ENCODE results near the gene GSK3B.

Gene GSK3B

DNA sequence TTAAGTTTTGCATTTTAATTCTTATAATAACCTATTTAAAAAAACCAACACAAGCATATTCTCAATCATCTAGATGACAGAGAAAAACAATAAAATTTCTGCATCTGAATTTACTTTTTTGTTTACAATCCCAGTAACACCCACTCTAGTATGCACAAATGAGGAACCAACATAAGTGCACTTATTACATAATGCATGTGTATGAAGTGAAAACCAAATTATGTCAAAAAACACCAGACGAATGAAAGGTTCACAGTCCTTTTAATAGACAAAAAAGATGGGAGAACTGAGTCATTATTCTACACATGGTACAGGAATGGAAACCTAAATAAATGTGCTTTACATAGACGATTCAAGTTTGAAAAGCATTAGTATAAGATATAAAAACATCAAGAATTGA, 220.6 kb downstream of the GSK3B start:
- DNase-seq (ENCODE audit: low spot score): no peak

DNA sequence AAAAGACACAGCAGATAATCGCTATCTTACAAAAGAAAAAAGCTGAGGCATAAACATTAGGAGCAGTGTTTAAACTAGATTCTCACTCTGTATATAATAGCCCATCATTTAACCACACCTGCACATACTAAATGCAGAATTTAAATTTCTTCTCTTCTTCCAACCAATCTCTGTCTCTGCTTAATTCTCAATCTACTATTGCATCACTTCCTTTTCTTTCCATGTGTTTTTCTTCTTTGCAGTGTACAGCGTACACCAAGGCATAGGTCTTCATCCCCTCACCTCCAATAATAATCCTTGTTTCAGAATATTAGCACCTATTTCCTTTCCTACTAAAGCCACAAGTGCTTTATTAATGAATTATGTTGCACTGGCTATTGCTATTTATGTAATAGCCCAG, 221.5 kb downstream of the GSK3B start:
- no peak for DNase-seq (ENCODE audit: low spot score)

- no peak for DNase-seq (ENCODE audit: low spot score)
These were observed 222.7 kb downstream of the GSK3B start for GRCh38 chr3:119871571-119871970.

DNA sequence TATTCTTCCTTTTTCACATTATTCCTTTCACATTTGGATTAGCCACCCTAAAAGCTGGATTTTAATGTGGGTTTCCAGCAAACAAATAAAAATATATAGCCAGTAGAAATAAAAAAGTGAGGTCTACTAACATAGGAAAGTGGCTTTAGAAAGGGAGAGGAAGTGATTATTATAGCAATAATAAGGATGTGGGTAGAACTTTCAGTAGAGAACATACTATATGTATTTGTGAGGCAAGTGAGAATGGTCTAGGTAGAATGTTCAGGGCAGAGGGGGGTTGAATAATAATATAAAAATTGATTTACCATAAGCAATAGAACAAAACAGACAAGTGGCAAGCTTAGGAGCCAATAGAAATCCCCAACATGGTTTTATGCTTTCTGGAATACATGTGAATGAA, 223.7 kb downstream of the GSK3B start:
- DNase-seq (ENCODE audit: low spot score): no peak

DNA sequence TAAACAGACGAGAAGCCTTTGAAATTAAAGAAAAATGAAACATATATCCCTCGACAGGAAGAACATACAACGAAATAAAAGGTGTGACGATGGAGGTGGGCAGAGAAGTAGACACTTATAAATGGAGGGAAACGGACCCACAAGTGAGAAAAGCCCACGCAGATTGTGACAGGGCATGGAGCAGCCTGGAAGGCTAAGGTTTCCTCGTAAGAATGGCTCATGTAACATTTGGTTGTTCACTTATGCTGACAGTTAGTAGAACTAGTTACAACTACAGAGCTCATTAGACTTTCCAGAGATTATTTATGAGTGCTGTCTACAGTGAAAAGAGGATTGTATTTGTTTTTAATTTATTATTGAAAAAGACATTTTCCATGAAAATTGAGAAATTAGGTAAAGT, 229.8 kb downstream of the GSK3B start:
- DNase-seq (ENCODE audit: low spot score): no peak

GRCh38 chr3:119862616-119863015, 231.6 kb downstream of the GSK3B start:
- DNase-seq (ENCODE audit: low spot score): no peak

DNA sequence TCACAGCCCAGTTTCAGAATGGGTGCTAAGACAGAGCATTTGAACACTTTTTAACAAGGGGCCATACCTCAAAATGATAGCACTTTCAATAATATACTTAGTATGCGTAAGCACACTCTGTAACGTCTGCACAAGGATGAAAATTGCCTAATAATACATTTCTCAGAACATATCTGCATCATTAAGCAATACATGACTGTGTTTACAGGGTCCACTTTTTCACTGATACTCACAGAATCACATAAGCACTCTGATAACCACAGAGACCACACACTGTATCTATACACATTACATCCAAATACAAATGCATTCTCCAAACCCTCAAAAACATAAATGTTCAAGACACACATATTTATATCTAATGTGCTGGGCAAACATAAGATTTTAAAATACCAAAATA, 232.6 kb downstream of the GSK3B start:
- no peak for DNase-seq (ENCODE audit: low spot score)

DNA sequence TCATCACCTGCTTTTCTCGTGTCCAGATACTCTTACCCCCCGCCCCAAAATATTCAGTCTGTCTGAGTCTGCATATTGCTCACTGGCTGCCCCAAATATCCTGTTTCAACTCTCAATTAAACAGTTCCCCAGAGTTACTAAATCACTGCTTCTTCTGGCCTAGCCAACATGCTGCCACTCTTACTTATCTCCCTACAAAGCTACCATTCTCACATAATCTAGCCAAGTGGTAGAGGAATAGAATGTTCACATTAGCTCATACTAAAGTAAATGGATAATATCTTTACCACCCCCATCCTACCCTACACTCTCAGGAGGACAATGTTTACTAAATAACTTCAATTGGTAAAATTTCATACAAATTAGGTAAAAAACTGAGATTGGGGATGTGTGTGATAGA, 234.5 kb downstream of the GSK3B start:
- DNase-seq (ENCODE audit: low spot score): no peak

GRCh38 chr3:119858957-119859356, 235.3 kb downstream of the GSK3B start:
- no peak for DNase-seq (ENCODE audit: low spot score)

DNA sequence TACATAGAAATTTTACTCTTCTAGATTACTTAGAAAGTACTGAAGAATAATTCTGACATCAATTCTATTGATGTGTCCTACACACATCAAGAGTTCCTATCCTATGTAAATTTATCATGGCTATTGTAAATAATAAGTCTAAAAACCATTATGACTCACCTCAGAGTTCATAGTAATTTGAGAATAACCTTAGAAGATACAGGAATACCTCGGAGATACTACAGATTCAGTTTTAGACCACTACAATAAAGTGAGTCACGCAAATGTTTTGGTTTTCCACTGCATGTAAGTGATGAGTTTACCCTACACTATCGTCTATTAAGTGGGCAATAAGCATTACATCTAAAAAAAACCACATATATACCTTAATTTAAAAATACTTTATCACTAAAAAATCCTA, 237.6 kb downstream of the GSK3B start:
- no peak for DNase-seq (ENCODE audit: low spot score)

GRCh38 chr3:119849126-119849525, 245.1 kb downstream of the GSK3B start:
- DNase-seq (ENCODE audit: low spot score): no peak

GRCh38 chr3:119841808-119842471, 252.3 kb downstream of the GSK3B start:
- no peak for DNase-seq (ENCODE audit: low spot score)

- no peak for DNase-seq (ENCODE audit: low spot score)
These were observed 258.7 kb downstream of the GSK3B start for GRCh38 chr3:119835556-119835955.

DNA sequence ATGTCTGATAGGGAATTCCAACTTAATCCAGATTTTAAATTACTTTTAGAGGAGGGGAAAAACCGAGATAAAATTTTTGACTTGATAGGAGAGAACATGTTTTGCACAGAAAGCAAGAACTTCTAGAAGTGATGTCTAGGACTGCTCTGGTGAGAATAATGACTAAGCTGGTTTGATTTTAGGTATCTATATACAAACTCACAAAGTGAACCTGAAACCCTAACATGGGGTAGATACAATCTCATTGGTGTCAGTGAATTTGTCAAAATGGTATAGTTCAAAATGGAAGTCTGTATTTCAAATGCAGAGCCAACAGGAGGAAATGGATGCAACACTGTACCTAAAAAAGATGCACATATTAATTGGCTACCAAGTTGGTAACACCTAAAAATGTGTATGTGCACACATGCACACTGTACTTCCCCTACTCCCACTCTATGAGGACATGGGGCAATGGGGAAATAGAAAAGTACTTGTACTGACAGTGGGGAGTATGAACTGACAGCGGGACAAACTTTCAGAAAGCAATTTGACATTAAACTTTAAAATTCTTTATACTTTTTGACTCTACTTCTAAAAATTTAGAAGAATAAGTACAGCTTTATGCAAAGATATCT, 259.4 kb downstream of the GSK3B start:
- DNase-seq (ENCODE audit: low spot score): no peak

GRCh38 chr3:119831941-119832371, 262.3 kb downstream of the GSK3B start:
- no peak for DNase-seq (ENCODE audit: low spot score)

DNA sequence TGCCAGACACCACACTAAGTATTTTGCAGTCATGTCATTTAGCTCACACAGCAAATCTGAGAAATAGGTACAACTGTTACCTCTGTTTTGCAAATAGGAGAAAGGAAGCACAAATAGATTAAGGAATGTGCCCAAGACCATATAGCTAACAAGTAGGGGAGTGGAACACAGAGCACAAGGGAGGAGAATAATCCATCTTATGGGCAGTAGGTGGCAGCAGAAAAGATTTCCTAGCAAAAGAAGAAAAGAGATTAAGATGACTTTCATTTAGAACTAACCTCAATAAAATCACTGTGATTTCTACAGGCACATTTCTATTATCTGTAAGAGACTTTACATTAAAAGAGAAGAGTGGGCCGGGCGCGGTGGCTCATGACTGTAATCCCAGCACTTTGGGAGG, 263.2 kb downstream of the GSK3B start:
- DNase-seq (ENCODE audit: low spot score): no peak

DNA sequence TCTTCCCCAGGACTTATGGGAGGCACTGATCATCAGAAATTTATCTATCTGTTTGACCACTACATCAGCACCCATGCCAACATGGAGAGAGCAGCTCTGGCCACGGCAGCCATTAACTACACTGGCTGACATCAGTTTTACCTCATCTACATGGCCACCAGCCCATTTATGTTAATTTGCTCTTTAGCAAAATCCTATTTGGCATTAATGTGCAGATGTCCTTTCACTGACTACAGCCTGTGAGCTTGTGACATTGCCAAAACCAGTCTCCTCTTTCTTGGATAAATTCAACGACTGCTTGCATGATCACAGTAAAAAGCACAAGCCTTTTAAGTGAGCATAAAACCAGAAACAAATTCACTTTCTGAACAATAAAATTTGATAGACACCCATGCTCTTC, 264.8 kb downstream of the GSK3B start:
- DNase-seq (ENCODE audit: low spot score): no peak

DNA sequence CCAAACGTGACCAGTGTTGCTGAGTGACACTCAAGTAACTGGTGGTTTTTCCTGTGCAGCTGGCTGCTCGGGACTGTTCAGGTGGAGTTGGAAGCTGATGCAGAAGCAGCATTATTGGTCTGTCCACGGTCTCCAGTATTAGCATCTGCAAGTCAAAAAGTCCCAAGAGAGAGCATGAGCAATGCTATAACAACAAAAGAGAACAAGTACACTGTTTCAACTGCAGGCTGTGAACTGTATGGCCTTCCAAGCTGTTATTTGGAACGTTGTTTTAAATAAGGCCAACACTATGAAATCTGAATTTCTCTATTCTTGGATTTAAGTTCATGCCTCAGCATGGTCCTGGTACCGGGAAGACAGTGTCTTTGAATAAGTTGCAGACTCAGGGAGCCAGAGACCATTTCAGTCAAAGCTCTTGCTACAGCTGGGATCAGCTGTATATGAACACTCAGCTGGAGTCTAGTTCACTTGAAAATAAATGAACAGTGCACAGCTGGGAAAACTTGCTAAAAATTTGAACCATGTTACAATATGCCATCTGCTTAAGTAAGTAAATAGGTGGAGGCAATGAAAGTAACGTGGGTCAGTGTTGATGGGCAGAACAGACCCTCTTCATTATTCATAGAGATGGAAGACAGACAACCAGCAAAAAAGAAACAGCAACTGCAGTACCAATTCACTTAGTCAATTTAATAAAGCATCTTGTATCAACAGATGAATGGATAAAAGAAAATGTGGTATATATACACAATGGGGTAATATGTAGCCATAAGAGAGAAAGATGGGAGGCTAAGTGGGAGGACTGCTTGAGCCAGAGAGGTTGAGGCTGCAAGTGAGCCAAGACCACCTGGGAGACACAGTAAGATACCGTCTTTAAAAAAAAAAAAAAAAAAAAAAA, 267.3 kb downstream of the GSK3B start:
- no peak for DNase-seq (ENCODE audit: low spot score)

DNA sequence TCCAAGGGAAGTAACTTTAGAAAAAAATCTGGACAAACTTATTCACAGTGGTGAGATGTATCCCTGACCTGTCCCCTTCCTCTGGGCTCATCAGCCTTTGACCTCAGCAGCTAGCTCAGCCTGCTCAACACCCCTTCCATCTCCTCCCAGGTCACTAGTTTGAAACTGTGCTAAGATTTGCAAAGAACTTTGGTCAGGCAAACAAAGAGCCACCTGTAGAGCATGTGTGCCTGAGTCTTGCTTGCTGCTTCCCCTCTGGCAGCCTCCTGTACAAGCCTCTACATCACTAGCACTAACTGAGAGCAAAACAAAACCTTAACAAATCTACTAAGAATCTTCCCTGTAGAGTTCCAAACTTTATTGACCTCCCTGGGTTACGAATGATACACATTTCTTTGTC, 268.4 kb downstream of the GSK3B start:
- no peak for DNase-seq (ENCODE audit: low spot score)

GRCh38 chr3:119819806-119820205, 274.4 kb downstream of the GSK3B start:
- no peak for DNase-seq (ENCODE audit: low spot score)

GRCh38 chr3:119818937-119819336, 275.3 kb downstream of the GSK3B start:
- no peak for DNase-seq (ENCODE audit: low spot score)

- DNase-seq (ENCODE audit: low spot score): no peak
These were observed 276.5 kb downstream of the GSK3B start for GRCh38 chr3:119817583-119818363.

All from pons (tissue), 1 donor.